ENCODE measurements around the gene PRPF8.

DNA sequence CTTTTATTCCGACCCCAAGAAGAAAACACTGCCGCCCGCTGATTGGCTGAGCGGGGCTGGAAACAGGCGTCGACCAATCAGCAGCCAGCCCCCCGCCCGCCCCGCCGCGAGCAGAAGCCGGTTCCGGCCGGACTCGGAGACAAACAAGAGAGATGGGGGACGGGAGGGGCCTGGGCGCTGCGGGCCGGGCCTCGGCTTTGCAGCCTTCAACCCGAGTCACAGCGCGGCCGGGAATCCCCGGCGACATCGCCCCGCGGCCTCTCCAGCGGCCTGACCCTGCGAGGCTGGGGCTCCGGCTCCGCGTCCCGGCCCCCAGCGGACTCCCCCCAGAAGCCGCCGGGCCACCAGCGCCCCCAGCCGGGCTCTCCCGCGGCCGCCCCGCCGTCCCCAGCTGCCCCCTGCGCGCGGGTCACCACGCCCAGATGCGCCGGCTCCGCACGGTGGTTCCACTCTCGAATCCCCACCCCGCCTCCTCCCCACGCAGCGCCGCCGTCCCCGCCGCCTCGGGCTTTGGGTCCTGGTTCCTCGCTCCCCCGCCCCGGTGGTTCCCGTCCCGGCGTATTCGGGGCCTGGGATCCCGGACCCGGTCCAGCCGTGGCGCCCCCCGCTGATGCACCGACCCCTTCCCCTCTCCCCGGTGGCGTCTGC, 55.7 kb downstream of the PRPF8 start:
- TF ChIP-seq POLR2A (IDR thresholded peaks at IDR 0.05) (peak; percentile 8), POLR2AphosphoS5 (IDR thresholded peaks at IDR 0.05) (no peak)
- TF ChIP-seq, protein P1, sequence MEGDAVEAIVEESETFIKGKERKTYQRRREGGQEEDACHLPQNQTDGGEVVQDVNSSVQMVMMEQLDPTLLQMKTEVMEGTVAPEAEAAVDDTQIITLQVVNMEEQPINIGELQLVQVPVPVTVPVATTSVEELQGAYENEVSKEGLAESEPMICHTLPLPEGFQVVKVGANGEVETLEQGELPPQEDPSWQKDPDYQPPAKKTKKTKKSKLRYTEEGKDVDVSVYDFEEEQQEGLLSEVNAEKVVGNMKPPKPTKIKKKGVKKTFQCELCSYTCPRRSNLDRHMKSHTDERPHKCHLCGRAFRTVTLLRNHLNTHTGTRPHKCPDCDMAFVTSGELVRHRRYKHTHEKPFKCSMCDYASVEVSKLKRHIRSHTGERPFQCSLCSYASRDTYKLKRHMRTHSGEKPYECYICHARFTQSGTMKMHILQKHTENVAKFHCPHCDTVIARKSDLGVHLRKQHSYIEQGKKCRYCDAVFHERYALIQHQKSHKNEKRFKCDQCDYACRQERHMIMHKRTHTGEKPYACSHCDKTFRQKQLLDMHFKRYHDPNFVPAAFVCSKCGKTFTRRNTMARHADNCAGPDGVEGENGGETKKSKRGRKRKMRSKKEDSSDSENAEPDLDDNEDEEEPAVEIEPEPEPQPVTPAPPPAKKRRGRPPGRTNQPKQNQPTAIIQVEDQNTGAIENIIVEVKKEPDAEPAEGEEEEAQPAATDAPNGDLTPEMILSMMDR (IDR thresholded peaks at IDR 0.05): no peak
